H1 (cell line): Measurements from ENCODE around the gene REPIN1.

ENCODE experiments used
- HDAC2 ChIP-seq, 2 experiments: fragments of 300-600 bp in 1 of 2; sonication (generic) in 1 of 2; IDR thresholded peaks; 2 replicates each; pipeline ENCODE4 v1.6.1; 2011 to 2012; ENCODE audit warnings: low read depth in 2 of 2, low read length in 2 of 2, mild to moderate bottlenecking in 2 of 2, moderate library complexity in 2 of 2, borderline replicate concordance in 1 of 2, inconsistent platforms in 1 of 2
- KDM5A ChIP-seq: fragments of 200-600 bp; IDR thresholded peaks from 2 replicates; pipeline ENCODE4 v1.7.1; 2012; ENCODE audit warnings: mild to moderate bottlenecking, low read length, inconsistent platforms, mixed read lengths
- POLR2A ChIP-seq, 2 experiments: IDR thresholded peaks; 1 replicate in 1 of 2; 2 replicates in 1 of 2; pipeline ENCODE4 v1.6.1; 2011; ENCODE audit warnings: low read depth in 2 of 2, low read length in 2 of 2, mild to moderate bottlenecking in 2 of 2; ENCODE audit errors: control extremely low read depth in 1 of 2
- RXRA ChIP-seq: IDR thresholded peaks from 2 replicates; pipeline ENCODE4 v1.6.1; 2011; ENCODE audit warnings: low read depth, mild to moderate bottlenecking, low read length, moderate library complexity; ENCODE audit not compliant: insufficient read depth

DNA sequence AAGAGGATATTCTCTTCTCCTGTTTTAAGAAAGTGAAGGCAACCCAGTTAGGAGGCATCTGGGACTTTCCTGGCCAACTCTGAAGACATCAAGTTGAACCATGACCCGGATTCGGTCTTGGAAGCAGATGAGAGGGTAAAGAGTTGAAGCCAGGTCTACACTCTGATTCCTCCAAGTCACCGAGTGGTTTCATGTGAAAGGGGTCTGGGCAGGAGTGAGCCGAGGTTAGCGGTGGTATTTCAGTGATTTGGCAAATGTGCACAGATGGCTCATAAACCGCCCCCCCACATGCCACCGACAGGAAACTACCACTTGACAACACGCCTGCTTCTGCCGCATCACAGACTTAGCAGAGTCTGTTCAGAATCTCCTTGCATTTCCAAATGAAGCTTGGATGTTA, 11.4 kb upstream of the REPIN1 start:
- no peak for TF ChIP-seq KDM5A
- TF ChIP-seq POLR2A (IDR thresholded peaks at IDR 0.05; ENCODE audit: control extremely low read depth in 1 of 2, low read depth in 2 of 2, low read length in 2 of 2): no peak
- no peak for TF ChIP-seq RXRA
- no peak for TF ChIP-seq HDAC2 (IDR thresholded peaks at IDR 0.05; ENCODE audit: borderline replicate concordance in 1 of 2, low read depth in 2 of 2, low read length in 2 of 2)
